Endometrial microvascular endothelial cells (primary cell): ENCODE results near the gene TIMP3. TPM values are rescaled to one million over a fixed set of nuclear protein-coding genes. Genes with fewer than 3 reads are reported as not detected.
"Not testable (repeated sequence)": the region's sequence is repeated elsewhere in the genome, so short reads cannot be mapped to it uniquely, and the experiment has no call there.

ENCODE experiments used
- in situ Hi-C: cut with HindIII; loops from 2 replicates; pipeline ENCODE4 v1.10.0; 2017; ENCODE audit warnings: low sequenced_read_pairs, low pct_unique_long_range_greater_than_20kb; ENCODE audit errors: inconsistent ontology term
- total RNA-seq: library from RNA; depleted of rRNA; stranded (reverse); fragments of >200 nt; gene quantifications from one replicate; pipeline ENCODE4 v1.2.3, GENCODE V29; 2015; ENCODE audit errors: inconsistent ontology term

TIMP3 gene
- 113 TPM for total RNA-seq

DNA sequence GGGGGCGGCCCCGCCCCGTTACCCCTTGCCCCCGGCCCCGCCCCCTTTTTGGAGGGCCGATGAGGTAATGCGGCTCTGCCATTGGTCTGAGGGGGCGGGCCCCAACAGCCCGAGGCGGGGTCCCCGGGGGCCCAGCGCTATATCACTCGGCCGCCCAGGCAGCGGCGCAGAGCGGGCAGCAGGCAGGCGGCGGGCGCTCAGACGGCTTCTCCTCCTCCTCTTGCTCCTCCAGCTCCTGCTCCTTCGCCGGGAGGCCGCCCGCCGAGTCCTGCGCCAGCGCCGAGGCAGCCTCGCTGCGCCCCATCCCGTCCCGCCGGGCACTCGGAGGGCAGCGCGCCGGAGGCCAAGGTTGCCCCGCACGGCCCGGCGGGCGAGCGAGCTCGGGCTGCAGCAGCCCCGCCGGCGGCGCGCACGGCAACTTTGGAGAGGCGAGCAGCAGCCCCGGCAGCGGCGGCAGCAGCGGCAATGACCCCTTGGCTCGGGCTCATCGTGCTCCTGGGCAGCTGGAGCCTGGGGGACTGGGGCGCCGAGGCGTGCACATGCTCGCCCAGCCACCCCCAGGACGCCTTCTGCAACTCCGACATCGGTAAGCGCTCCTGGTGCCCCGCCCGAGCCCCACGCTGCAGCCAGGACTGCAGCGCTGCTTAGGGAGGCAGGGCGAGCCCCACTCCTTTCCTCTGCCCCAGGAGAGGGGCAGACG is at the start of gene TIMP3:
Gene TIMP3, plus strand, starts transcription at position 169 of the 700 bp plus-strand sequence. Its CDS starts 297 bp downstream, at position 466.
- in situ Hi-C loops, result no loop called here

DNA sequence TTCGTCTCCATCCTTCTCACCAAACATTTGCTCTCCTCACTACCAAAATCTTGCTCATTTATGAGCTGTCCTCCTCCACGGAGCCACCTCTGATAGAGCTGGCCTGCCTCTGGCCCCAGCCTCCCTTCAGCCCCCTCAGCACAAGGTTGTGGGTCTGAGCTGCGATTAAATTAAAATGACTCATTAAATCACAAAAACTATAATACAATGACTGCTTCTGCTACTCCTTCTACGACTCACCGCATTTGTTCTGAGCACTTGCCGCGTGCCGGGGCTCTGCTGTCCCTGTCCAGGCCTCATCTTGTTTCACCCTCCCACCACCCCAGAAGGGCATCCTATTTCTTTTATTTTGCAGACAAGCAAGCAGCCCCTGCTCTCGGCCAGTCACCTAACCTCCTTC is 49.2 kb upstream of the TIMP3 start:
- in situ Hi-C loops, result no loop called here

DNA sequence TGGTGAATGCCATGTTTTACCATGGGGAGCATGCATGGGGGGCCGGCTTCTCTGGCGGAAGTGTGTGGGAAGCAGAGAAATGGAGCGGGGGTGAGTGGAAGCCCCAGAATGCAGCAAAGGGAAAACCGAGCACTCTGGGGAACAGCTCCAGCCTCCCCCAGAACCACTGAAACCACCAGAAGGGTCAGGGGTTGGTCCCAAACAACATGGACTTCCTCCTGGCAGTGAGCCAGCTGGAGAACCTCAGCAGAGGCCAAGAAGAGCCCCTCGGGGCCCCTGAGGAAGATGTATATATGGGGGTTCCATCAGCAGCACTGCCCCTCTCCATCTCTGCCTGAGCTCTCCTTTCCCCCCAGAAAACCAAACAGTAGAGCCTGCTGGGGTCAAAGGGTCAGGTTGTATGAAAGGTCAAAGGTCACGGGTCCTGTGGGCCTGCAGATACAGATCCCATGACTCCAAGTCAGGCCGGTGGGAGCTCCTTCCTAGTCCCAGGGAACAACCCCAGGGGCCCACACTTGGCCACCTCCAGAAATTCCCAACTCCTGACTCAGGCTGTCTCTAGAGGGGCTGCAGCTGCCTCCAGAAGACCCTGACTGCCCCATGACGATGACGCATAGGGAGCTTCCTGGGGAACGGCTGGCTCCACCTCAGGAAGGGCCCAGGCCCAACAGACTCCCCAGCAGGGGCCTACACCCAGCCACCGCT is 48.5 kb upstream of the TIMP3 start:
- in situ Hi-C loops, result no loop called here

DNA sequence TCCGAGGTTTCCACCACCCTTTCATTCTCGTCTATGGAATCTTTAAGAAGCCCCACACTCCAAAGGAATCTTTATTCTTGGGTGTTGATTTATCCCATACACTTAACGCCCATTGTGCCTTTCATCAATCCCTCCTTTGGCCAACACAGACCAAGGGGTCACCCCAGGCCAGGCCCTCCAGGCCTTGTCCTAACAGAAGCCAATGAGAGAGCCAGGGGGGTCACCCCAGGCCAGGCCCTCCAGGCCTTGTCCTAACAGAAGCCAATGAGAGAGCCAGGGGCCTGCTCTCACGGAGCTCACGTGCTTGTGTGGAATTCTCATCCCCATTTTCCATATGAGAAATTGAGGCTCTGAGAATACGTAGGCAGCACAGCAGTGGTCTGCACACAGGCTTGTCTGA is 47.9 kb upstream of the TIMP3 start:
- in situ Hi-C loops, result no loop called here

DNA sequence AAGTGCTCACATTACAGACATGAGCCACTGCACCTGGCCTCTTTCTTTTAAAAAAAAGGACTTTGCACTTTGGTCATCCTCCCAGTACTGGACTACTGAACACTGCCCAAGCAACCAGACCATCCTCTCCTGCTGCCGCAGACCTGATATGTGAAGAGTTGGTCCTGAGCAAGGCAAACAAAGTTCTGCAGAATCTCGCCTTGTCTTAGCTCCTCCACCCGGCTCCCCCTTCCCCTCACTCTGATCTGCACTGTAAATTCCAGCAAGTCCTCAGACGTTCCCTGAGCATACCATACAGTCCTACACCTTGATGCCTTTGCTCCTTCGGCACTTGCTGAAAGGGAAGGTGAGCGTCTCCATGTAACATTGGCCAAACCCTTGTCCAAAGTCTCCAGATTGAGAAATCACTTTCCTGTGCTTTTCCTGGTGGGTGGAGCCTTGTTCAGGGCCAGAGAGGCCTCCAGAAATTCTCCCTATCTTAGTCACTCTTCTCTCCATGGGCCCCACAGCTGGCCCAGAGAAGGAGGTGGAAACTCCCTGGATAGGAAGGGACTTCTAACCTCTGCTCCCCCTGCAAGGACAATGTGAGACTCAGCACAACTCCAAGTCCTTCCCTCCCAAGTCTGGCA is 47.0 kb upstream of the TIMP3 start:
- in situ Hi-C loops, result no loop called here

DNA sequence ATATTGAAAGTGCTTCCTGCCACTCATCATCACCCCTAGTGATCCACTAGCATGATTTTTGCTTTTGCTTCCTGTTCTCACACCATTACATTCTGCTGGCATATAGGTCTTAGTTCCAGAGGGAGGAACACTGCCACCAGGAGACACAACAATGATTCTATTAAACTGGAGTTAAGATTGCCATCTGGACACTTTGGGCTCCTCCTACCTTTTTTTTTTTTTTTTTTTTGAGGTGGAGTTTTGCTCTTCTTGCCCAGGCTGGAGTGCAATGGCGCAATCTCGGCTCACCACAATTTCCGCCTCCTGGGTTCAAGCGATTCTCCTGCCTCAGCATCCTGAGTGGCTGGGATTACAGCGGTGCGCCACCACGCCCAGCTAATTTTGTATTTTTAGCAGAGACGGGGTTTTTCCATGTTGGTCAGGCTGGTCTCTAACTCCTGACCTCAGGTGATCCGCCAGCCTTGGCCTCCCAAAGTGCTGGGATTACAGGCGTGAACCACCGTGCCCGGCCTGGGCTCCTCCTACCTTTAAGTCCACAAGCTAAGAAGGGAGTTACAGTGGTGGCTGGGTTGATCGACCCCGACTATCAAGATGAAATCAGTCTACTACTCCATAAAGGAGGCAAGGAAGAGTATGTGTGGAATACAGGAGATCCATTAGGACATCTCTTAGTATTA is 44.3 kb upstream of the TIMP3 start:
- in situ Hi-C loops, result not testable (repeated sequence)

DNA sequence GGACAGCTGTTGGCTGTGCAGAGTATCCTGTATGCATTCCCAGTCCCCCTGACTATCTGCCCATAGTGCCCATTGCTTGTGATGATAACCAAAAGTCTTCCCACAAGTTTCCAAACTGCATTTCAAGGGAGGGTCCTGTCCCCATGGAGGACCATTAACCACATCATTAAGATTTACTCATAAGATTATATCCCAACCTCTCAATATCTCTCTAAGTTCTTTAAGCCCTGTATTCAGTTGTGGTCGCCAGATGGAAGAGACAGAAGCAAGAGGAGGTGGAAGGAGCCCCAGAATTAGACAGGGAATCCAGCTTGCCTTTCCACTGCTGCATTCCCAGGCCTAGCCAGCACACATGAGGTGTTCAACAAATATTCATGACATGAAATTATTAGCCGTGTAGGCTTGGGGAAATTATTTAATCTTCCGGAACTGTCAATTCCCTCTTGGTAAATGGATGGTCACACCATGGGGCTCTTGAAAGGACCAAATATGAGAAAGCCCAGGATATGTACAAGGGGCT is 42.6 kb upstream of the TIMP3 start:
- in situ Hi-C loops, result no loop called here

DNA sequence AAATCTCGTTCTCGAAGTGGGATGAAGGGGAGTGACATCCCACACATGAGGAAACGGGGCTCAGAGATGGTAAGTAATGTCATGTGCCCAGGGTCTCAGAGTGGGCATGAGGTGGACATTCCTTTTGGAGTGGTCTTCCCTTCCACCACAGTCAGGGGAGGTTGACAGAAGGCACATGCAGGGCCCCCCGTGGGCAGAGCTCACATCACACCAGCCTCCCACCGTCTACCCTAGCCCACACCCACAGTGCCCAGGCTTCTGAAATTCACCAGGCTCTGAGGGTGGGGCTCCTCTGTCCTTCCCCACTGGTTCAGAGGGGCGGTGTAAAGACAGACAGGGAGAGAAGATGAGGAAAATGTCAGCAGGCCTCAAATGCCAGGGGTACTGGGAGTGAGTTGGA is 41.1 kb upstream of the TIMP3 start:
- in situ Hi-C loops, result no loop called here

DNA sequence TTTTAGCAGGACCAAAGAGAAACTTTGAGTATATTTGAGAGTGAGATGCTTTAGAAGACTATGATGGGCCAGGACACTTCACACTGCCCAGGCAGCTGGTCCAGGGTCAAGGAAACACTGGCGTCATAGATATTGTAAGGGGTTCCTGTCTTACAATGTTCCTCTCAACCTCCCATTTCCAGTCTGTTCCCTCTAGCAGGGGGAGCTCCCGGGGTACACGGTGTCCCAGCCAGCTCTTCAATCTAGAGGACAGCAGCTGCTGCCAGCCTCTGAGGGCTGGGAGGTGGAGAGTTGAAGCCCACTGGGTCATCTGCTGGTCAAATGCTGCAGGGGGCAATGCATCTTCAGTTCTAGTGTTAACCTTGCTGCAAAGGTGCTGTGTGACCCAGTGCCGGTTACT is 40.7 kb upstream of the TIMP3 start:
- in situ Hi-C loops, result no loop called here

DNA sequence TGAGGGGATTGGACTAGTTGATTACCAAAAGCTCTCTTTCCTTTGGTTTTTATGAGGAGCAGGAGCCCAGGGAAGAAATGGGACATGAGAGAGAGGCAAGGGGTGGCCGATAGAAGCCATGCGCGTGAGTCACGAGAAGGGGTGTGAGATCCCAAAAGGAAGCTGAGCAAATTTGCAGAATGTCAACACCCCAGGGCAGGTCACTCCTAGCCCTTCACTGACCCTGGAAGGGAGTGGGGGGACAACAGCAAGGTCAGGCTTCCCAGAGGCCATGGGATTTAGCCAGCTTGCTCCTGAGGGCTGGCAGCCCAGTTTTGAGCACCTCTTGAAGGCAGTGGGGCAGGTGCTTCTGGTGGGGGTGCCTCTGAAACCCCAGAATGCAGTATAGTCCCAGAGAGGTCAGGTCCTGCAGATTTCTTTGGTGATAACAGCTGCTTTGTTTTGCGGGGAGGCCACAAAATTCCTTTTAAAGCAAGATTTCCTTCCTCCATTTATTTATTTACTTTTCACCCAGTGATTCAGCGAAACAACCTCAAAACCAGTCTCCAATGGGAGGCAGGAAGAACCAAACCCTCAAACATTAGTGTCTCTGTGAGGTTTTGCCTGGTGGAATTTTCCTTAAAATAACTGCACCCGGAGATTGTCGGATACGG is 40.1 kb upstream of the TIMP3 start:
- in situ Hi-C loops, result no loop called here

DNA sequence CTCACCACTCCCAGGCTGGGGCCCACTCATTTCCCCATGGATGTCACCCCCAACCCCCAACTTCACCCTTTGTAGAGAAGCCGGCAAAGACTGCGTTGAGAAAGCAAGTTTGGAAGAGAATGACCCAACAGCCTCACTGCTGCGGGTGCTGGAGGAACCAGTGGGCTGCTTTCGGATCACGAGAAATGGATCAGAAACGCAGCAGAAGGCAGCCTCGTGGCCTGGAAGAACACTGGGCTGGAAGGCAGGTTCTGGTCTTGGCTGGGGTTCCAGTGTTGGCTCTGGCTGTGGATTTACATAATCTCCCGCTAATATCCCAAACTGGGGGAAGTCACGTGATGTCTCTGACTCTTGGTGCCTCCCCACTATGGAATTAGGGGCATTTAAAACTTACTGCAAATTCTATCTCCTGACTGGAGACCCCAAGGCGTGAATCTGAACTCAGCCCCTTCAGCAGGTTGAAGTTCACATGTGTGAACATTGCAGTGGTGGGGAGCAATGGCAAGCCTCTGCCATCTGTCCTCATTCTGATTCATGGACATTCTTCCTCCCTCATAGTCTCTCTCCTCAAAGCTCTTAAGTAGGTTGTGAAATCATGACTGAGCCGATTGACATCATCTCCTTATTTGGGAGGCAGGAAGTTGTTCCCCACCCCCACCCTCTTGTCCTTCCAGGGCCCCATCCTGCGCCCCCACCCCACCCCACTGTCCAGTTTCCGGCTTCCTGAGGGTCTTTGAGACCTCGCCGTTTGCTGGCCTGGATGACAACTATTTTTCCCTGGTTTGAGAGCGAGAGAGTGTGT is 37.0 kb upstream of the TIMP3 start:
- in situ Hi-C loops, result no loop called here

DNA sequence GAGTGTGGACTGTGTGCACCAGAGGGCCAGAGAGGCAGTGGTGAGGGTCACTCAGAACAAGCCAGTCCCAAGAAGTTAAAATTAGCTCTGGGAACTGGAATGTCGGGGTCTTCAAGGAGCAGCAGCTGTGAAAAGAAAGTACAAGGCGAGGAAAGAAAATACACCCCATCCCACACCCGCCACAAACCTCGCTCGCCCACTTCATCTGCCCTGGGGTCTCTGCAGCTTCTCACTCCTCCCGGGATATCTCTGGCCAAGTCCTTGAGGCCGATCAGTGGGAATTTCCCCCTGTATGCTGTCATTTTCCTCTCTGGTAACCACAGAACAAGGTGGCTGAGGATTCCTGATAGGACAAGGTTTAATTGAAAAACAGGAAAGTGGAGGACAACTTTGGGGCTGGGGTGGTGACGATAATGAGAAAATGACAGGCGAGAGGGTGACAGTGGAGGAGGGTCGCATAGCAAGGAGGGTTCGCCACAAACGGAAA is 36.3 kb upstream of the TIMP3 start:
- in situ Hi-C loops, result no loop called here

DNA sequence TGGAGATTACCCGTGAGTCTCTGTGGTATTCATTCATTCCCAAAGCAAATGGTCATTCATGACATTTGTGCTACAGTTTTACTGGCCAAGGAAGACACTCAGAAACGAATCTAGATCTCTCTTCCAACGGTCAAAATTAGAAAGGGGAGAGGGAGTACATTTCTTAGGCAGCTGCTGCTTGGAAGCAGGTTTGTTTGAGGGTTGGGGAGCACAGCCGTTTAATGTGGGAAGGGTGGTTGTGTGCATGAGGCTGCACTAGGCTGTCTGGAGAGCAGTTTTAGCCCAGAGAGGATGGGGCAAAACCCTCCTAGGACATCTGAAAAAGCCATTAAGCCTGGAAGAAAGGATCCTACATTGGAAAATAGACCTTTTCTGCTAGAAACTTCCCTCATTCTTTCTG is 29.7 kb upstream of the TIMP3 start:
- in situ Hi-C loops, result no loop called here

DNA sequence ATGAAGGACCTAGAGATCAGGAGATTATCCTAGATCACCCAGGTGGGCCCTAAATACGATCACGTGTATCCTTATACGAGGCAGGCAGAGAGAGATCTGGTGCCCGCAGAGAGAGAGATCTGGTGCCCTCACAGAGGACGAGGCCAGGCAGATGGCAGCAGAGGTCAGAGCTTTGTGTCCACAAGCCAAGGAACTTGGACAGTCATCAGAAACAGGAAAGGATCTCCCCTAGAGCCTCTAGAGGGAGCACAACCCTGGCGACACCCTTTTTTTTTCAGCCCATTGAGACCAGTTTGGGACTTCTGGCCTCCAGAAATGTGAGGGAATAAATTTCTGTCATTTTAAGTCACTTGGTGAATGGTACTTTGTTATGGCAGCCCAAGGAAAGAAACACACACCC is 25.5 kb upstream of the TIMP3 start:
- in situ Hi-C loops, result no loop called here

DNA sequence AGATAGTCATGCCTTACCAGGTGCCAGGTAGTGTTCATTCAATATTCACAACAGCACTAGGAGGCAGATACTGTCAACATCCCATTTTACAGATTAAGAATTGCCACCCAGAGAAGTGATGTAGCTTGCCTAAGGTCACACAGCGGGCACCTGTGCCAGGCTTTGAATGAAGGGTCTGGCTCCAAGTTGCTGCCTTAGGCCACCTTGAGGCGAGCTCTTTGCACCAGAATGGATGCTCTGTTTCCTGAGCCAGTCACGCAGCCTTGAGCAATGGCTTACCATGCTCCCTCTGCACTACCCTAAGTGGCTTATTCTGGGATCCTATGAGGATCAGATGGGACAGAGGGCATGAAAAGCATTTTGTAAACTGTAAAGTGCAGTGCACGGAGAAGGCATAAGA is 25.1 kb upstream of the TIMP3 start:
- in situ Hi-C loops, result no loop called here

DNA sequence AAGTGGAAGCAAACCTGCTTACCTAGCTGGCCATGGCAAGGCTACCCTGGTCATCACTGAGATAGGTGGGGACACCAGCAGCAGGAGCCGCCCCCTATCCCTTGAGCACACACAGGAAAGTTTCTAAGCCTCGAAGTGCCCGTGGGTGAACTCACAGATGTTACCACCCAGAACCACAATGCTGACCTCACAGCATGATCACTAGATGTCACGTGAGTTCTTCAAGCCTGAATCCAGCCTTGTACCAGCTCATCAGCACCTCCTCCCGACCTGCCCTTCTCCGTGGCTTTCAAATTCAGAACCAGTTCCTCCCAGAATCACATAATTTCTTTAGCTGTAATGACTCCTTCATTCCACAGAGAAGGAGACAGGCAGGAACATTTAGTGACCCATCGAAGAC is 24.7 kb upstream of the TIMP3 start:
- in situ Hi-C loops, result no loop called here

DNA sequence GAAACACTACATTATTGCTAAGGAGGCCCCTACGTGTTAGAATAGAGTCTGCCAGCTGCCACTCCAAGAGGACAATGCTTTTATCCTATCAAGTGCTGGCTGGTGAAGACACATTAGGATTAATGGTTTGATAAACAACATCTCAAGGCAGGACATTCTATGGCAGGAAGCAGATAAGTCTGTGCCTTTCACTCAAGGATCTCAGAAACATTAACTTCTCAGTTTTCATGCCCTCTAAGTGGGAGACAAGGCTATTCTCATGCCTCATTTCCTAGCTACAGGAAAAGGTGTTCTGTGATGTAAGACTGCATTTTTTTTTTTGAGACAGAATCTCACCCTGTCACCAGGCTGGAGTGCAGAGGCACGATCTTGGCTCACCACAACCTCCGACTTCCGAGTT is 23.5 kb upstream of the TIMP3 start:
- in situ Hi-C loops, result no loop called here

DNA sequence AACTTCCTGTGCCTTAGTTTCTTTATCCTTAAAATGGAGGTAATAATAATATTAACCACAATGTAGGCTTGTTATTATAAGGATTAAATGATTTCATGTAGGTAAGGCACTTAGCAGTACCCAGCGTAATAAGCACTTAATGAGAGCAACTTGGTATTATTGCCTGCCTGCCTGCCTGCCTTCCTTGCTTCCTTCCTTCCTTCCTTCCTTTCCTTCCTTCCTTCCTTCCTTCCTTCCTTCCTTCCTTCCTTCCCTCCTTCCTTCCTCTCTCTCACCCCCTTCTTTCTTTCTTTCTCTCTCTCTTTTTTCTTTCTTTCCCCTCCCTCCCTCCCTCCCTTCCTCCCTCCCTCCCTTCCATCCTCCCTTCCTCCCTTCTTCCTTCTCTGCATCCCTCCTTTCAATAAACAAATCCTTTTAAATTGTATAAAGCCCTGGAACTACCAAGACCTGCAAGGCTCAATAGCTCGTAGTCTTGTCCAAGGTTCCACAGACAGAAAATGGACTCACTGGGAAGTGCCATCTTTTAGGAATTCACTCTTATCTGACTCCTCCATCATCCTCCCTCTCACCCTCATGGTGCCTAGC is 20.7 kb upstream of the TIMP3 start:
- in situ Hi-C loops, result no loop called here
